Lower leg skin (tissue), 3 donors: ENCODE measurements around the gene SPTLC1.

Experiments used
- CTCF ChIP-seq, 3 donors: fragments of 450-650 bp; IDR thresholded peaks; one replicate each; pipeline ENCODE4 v1.5.1; 2016; ENCODE audit warnings: antibody characterized with exemption in 3 of 3, mild to moderate bottlenecking in 3 of 3, moderate library complexity in 2 of 3
- POLR2A ChIP-seq, 2 donors: fragments of 450-650 bp; IDR thresholded peaks; one replicate each; pipeline ENCODE4 v1.6.1; 2016 to 2017; ENCODE audit warnings: antibody characterized with exemption in 2 of 2, mild to moderate bottlenecking in 1 of 2, moderate library complexity in 1 of 2

GRCh38 chr9:92035687-92036410 is 79.4 kb downstream of the SPTLC1 start:
- TF ChIP-seq POLR2A (IDR thresholded peaks at IDR 0.05) = no peak
- TF ChIP-seq CTCF (IDR thresholded peaks at IDR 0.05) = no peak
